CD8-positive, alpha-beta memory T cell (primary cell): ENCODE measurements around the gene INTS7. TPM values are rescaled to one million over a fixed set of nuclear protein-coding genes. Genes with fewer than 3 reads are reported as not detected.

Experiments used
- CTCF ChIA-PET: fragments of 350-600 bp; sonication (Branson Sonifier 250); formaldehyde crosslinking; loops from one replicate; lab custom pipeline; 2021; ENCODE audit warnings: antibody characterized with exemption; lab: Charles Lee
- POLR2A ChIA-PET: fragments of 350-600 bp; sonication (Branson Sonifier 250); formaldehyde crosslinking; loops from one replicate; lab custom pipeline; 2021; ENCODE audit warnings: antibody characterized with exemption; lab: Charles Lee
- DNase-seq, 5 donors: peaks; one replicate each; pipeline versions ENCODE4 v3.0.0 to v3.0.0-alpha.2; 2020 to 2022; ENCODE audit warnings: mixed read lengths in 1 of 5
- H3K27ac ChIP-seq: one replicate; pipeline ENCODE4 v1.7.0; 2013; ENCODE audit warnings: low read depth, mild to moderate bottlenecking, low read length, moderate library complexity
- H3K27me3 ChIP-seq: 2 replicates; pipeline ENCODE4 v1.7.0; 2013; ENCODE audit warnings: low read length, mild to moderate bottlenecking; ENCODE audit not compliant: insufficient read depth, poor library complexity, severe bottlenecking
- H3K36me3 ChIP-seq: 2 replicates; pipeline ENCODE4 v1.7.0; 2013; ENCODE audit warnings: mild to moderate bottlenecking, low read length, moderate library complexity; ENCODE audit not compliant: insufficient read depth
- H3K4me1 ChIP-seq: 2 replicates; pipeline ENCODE4 v1.7.0; 2013; ENCODE audit warnings: mild to moderate bottlenecking, low read length, moderate library complexity; ENCODE audit not compliant: insufficient read depth
- H3K4me3 ChIP-seq: 2 replicates; pipeline ENCODE4 v1.7.0; 2013; ENCODE audit warnings: mild to moderate bottlenecking, low read length
- H3K9me3 ChIP-seq: 2 replicates; pipeline ENCODE4 v1.7.0; 2013; ENCODE audit warnings: mild to moderate bottlenecking, low read length
- H3K27ac Mint-ChIP-seq, 8 donors: one replicate each; pipeline ENCODE4 v1.8.0; 2020 to 2021; ENCODE audit warnings: mixed read lengths in 8 of 8, mild to moderate bottlenecking in 6 of 8, inconsistent platforms in 3 of 8, moderate library complexity in 3 of 8
- H3K27me3 Mint-ChIP-seq, 2 donors: one replicate each; pipeline ENCODE4 v1.8.0; 2020 to 2021; ENCODE audit warnings: mixed read lengths in 2 of 2, mild to moderate bottlenecking in 1 of 2, moderate library complexity in 1 of 2
- H3K36me3 Mint-ChIP-seq, 3 donors: one replicate each; pipeline ENCODE4 v1.8.0; 2020 to 2021; ENCODE audit warnings: mixed read lengths in 3 of 3, inconsistent platforms in 1 of 3, mild to moderate bottlenecking in 1 of 3
- H3K4me1 Mint-ChIP-seq, 3 donors: one replicate each; pipeline ENCODE4 v1.8.0; 2020 to 2021; ENCODE audit warnings: mixed read lengths in 3 of 3, inconsistent platforms in 1 of 3, mild to moderate bottlenecking in 1 of 3
- H3K4me3 Mint-ChIP-seq, 7 donors: one replicate each; pipeline ENCODE4 v1.8.0; 2020 to 2021; ENCODE audit warnings: mixed read lengths in 7 of 7, mild to moderate bottlenecking in 6 of 7, moderate library complexity in 4 of 7, inconsistent platforms in 2 of 7
- H3K9me3 Mint-ChIP-seq, 5 donors: one replicate each; pipeline ENCODE4 v1.8.0; 2020 to 2022; ENCODE audit warnings: mixed read lengths in 5 of 5, mild to moderate bottlenecking in 3 of 5, moderate library complexity in 2 of 5, inconsistent platforms in 1 of 5
- polyA plus RNA-seq: library from polyadenylated mRNA; unstranded; fragments of 300-500 nt; fragmentation: Illumina TruSeq; gene quantifications from one replicate; pipeline ENCODE4 v1.2.3, GENCODE V29; 2021
- total RNA-seq, 2 experiments: library from RNA; stranded (reverse); gene quantifications; one replicate each; pipeline ENCODE4 v1.2.3, GENCODE V29; 2021

Gene INTS7
- total and polyA plus RNA-seq, 3 experiments from 2014 or later, result 11.5 to 36.0 (median 35.2) TPM

- Histone ChIP-seq H3K27me3 (no peaks in the 10 kb centered on the region), H3K27ac (no peak overlapping the region), H3K4me3 (no peak overlapping the region), H3K36me3 (peaks cover 5% of the 10 kb centered on the region), H3K4me1 (no peaks in the 10 kb centered on the region), H3K9me3 (no peaks in the 10 kb centered on the region)
- POLR2A ChIA-PET, result interaction anchor here (1.4 kb wide), 1 partner anchor 22 kb away, joined by 4 read pairs; the partner anchor contains the start of genes DTL and INTS7
- Mint-ChIP-seq H3K4me3 (no peak overlapping the region), H3K36me3 (peaks cover 0 to 23% (median 3%) of the 10 kb centered on the region in 3 donors), H3K4me1 (peaks cover 0 to 3% (median 3%) of the 10 kb centered on the region in 3 donors), H3K27ac (no peak overlapping the region), H3K9me3 (no peaks in the 10 kb centered on the region), H3K27me3 (no peaks in the 10 kb centered on the region)
- DNase-seq, result no peak
- CTCF ChIA-PET, result interaction anchor here (1.5 to 2.0 kb wide), 5 partner anchors 17 to 442 kb away, joined by 4 to 13 read pairs (median 6); partner anchors contain the start of genes DTL and INTS7
Measured at GRCh38 chr1:212013672-212014071, 21.7 kb downstream of the INTS7 start.

- Histone ChIP-seq H3K27me3 (no peaks in the 10 kb centered on the region), H3K36me3 (peaks cover 5% of the 10 kb centered on the region), H3K4me3 (no peak overlapping the region), H3K27ac (no peak overlapping the region), H3K9me3 (no peaks in the 10 kb centered on the region), H3K4me1 (no peaks in the 10 kb centered on the region)
- peaks cover 0 to 3% (median 3%) of the 10 kb centered on the region in 3 donors for H3K4me1 Mint-ChIP-seq
- H3K27me3 Mint-ChIP-seq, result no peaks in the 10 kb centered on the region
- peak overlapping the region in 1 of 8 donors; percentile 1 for H3K27ac Mint-ChIP-seq
- H3K36me3 Mint-ChIP-seq, result peaks cover 0 to 32% (median 4%) of the 10 kb centered on the region in 3 donors
- DNase-seq, result peak; percentile 32 to 72 (median 43)
- H3K9me3 Mint-ChIP-seq, result no peaks in the 10 kb centered on the region
- ChIA-PET CTCF (interaction anchor here (0.9 to 2.0 kb wide), 7 partner anchors 16 to 445 kb away, joined by 3 to 13 read pairs (median 4); partner anchors contain the start of genes DTL and INTS7), POLR2A (no interaction called here)
- no peak overlapping the region for H3K4me3 Mint-ChIP-seq
Measured at GRCh38 chr1:212012034-212012740, 23.2 kb downstream of the INTS7 start.

- Mint-ChIP-seq H3K36me3 (peaks cover 0 to 33% (median 13%) of the 10 kb centered on the region in 3 donors), H3K27me3 (no peaks in the 10 kb centered on the region), H3K4me1 (peaks cover 0 to 3% (median 3%) of the 10 kb centered on the region in 3 donors), H3K4me3 (no peak overlapping the region), H3K27ac (no peak overlapping the region), H3K9me3 (no peaks in the 10 kb centered on the region)
- Histone ChIP-seq H3K27ac (no peak overlapping the region), H3K9me3 (no peaks in the 10 kb centered on the region), H3K36me3 (no peaks in the 10 kb centered on the region), H3K27me3 (no peaks in the 10 kb centered on the region), H3K4me3 (no peak overlapping the region), H3K4me1 (no peaks in the 10 kb centered on the region)
- no peak for DNase-seq
- ChIA-PET POLR2A (no interaction called here), CTCF (interaction anchor here (0.6 to 1.6 kb wide), 4 partner anchors 8 to 329 kb away, joined by 3 to 7 read pairs (median 3); partner anchors contain the start of genes DTL and INTS7)
Measured at GRCh38 chr1:212010004-212010403, 25.4 kb downstream of the INTS7 start.

- CTCF ChIA-PET, result interaction anchor here (0.8 to 1.6 kb wide), 3 partner anchors 26 to 329 kb away, joined by 3 to 7 read pairs (median 3); partner anchors contain the start of genes DTL and INTS7
- Histone ChIP-seq H3K4me1 (no peaks in the 10 kb centered on the region), H3K27ac (no peak overlapping the region), H3K36me3 (no peaks in the 10 kb centered on the region), H3K4me3 (no peak overlapping the region), H3K9me3 (no peaks in the 10 kb centered on the region), H3K27me3 (no peaks in the 10 kb centered on the region)
- Mint-ChIP-seq H3K27me3 (no peaks in the 10 kb centered on the region), H3K27ac (no peak overlapping the region), H3K9me3 (no peaks in the 10 kb centered on the region), H3K36me3 (peaks cover 0 to 37% (median 16%) of the 10 kb centered on the region in 3 donors), H3K4me1 (peaks cover 0 to 3% (median 3%) of the 10 kb centered on the region in 3 donors), H3K4me3 (no peak overlapping the region)
- POLR2A ChIA-PET, result no interaction called here
- no peak for DNase-seq
Measured at GRCh38 chr1:212009561-212009960, 25.8 kb downstream of the INTS7 start.

- DNase-seq, result no peak
- Histone ChIP-seq H3K9me3 (no peaks in the 10 kb centered on the region), H3K27me3 (no peaks in the 10 kb centered on the region), H3K4me1 (no peaks in the 10 kb centered on the region), H3K36me3 (no peaks in the 10 kb centered on the region), H3K4me3 (no peak overlapping the region), H3K27ac (no peak overlapping the region)
- ChIA-PET POLR2A (no interaction called here), CTCF (no interaction called here)
- no peaks in the 10 kb centered on the region for H3K9me3 Mint-ChIP-seq
- H3K4me3 Mint-ChIP-seq, result no peak overlapping the region
- no peak overlapping the region for H3K27ac Mint-ChIP-seq
- peaks cover 3 to 7% (median 3%) of the 10 kb centered on the region in 3 donors for H3K4me1 Mint-ChIP-seq
- no peaks in the 10 kb centered on the region for H3K27me3 Mint-ChIP-seq
- peaks cover 0 to 42% (median 18%) of the 10 kb centered on the region in 3 donors for H3K36me3 Mint-ChIP-seq
Measured at GRCh38 chr1:212007886-212008285, 27.5 kb downstream of the INTS7 start.

GRCh38 chr1:212007178-212007577, 28.2 kb downstream of the INTS7 start:
- H3K27me3 ChIP-seq, result no peaks in the 10 kb centered on the region
- Mint-ChIP-seq H3K36me3 (peaks cover 0 to 46% (median 21%) of the 10 kb centered on the region in 3 donors), H3K4me3 (no peak overlapping the region), H3K27ac (no peak overlapping the region), H3K4me1 (peaks cover 3 to 7% (median 3%) of the 10 kb centered on the region in 3 donors), H3K27me3 (no peaks in the 10 kb centered on the region), H3K9me3 (no peaks in the 10 kb centered on the region)
- H3K4me1 ChIP-seq, result no peaks in the 10 kb centered on the region
- no peaks in the 10 kb centered on the region for H3K9me3 ChIP-seq
- CTCF ChIA-PET, result no interaction called here
- H3K36me3 ChIP-seq, result no peaks in the 10 kb centered on the region
- no peak overlapping the region for H3K4me3 ChIP-seq
- H3K27ac ChIP-seq, result no peak overlapping the region
- POLR2A ChIA-PET, result no interaction called here
- no peak for DNase-seq

DNA sequence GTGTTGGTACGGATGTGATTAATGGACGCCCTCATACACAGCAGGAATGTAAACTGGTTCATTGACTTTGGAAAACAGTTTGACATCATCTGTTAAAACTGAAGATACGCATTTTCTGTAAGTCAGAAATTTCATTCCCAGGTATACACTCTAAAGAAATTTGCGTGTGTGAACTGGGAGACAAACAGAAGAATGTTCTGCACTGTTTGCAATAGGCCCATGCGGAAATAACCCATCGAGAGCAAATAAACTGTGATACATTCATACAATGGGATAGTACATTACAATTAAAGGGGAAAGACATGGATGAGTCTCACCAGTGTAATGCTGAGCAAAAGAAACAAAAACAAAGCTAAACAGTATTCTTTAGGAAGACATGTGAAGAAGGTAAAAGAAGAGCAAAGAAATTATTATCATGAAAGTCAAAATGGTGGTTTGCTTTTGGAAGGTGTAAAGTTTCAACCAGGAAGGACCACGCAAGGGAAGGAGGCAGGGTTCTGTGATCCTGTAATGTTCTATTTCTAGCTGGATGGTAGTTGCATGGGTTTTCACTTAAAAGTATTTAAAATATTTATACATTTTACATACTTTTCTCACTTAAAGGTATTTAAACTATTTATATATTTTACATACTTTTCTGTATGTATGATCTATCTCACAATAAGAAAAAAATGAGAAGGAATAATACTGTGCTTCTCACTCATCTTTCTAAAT, 30.3 kb downstream of the INTS7 start:
- no peaks in the 10 kb centered on the region for H3K36me3 ChIP-seq
- H3K27ac Mint-ChIP-seq, result no peak overlapping the region
- peaks cover 0 to 56% (median 27%) of the 10 kb centered on the region in 3 donors for H3K36me3 Mint-ChIP-seq
- no peak overlapping the region for H3K4me3 Mint-ChIP-seq
- H3K4me1 ChIP-seq, result no peaks in the 10 kb centered on the region
- no peaks in the 10 kb centered on the region for H3K9me3 Mint-ChIP-seq
- no peak overlapping the region for H3K4me3 ChIP-seq
- no peak for DNase-seq
- POLR2A ChIA-PET, result no interaction called here
- H3K27me3 ChIP-seq, result no peaks in the 10 kb centered on the region
- H3K4me1 Mint-ChIP-seq, result peaks cover 0 to 13% (median 0%) of the 10 kb centered on the region in 3 donors
- H3K27ac ChIP-seq, result no peak overlapping the region
- CTCF ChIA-PET, result interaction anchor here (1.1 kb wide), 1 partner anchor 139 kb away, joined by 3 read pairs; no protein-coding TSS in a partner anchor
- H3K9me3 ChIP-seq, result no peaks in the 10 kb centered on the region
- no peaks in the 10 kb centered on the region for H3K27me3 Mint-ChIP-seq
